H1 (cell line): ENCODE results near the gene HGD. TPM values are rescaled to one million over a fixed set of nuclear protein-coding genes. Genes with fewer than 3 reads are reported as not detected.

Experiments
- FOSL1 ChIP-seq: IDR thresholded peaks from 2 replicates; pipeline ENCODE4 v1.6.1; 2011; ENCODE audit warnings: mild to moderate bottlenecking, low read depth, low read length, moderate library complexity; ENCODE audit not compliant: insufficient read depth
- HDAC6 ChIP-seq: IDR thresholded peaks from one replicate; pipeline ENCODE4 v1.7.1; 2012; ENCODE audit warnings: low read depth, mild to moderate bottlenecking, inconsistent platforms, low read length, moderate library complexity
- NANOG ChIP-seq: IDR thresholded peaks from 2 replicates; pipeline ENCODE4 v1.6.1; 2011; ENCODE audit warnings: low read length, low read depth, mild to moderate bottlenecking, inconsistent platforms; ENCODE audit not compliant: insufficient read depth, poor library complexity, severe bottlenecking
- POU5F1 ChIP-seq: IDR thresholded peaks from 2 replicates; pipeline ENCODE4 v1.6.1; 2011; ENCODE audit warnings: low read depth, mild to moderate bottlenecking, low read length, moderate library complexity
- RXRA ChIP-seq: IDR thresholded peaks from 2 replicates; pipeline ENCODE4 v1.6.1; 2011; ENCODE audit warnings: low read depth, mild to moderate bottlenecking, low read length, moderate library complexity; ENCODE audit not compliant: insufficient read depth
- polyA plus RNA-seq, 7 experiments: library from polyadenylated mRNA; depleted of rRNA in 3 of 7; stranded (reverse) in 5 of 7; unstranded in 2 of 7; fragments of >200 nt in 5 of 7; fragments of 200-250 nt in 2 of 7; gene quantifications; 1 replicate in 5 of 7; 2 replicates in 1 of 7; 4 replicates in 1 of 7; pipeline versions ENCODE4 v1.2.1 to v1.2.3, GENCODE V29; 2011 to 2013; ENCODE audit warnings: missing spikeins in 2 of 7, mixed read lengths in 2 of 7
- total RNA-seq: library from RNA; stranded (reverse); fragmentation: NEBNext Ultra II Directional; extraction: Animal tissue kit (Norgen Biotek cat#: 25700); gene quantifications from 2 replicates; pipeline ENCODE4 v1.2.1, GENCODE V29; 2021

Gene HGD
- total and polyA plus RNA-seq, 2 of the 8 experiments (the other 6 are each of a cell fraction or from before 2014, with no cell fraction given): 0.11 TPM; not detected in 1

GRCh38 chr3:120713262-120713661 lies 31.2 kb upstream of the HGD start (continued):
- TF ChIP-seq FOSL1 (no peak), RXRA (no peak), NANOG (no peak), HDAC6 (no peak), POU5F1 (no peak)
